CD4-positive, alpha-beta T cell treated with Interleukin-17A for 1 hour (primary cell): Measurements from ENCODE around the gene DDC.
"Not testable (repeated sequence)": the region's sequence is repeated elsewhere in the genome, so short reads cannot be mapped to it uniquely, and the experiment has no call there.

ENCODE experiments used
- DNase-seq: peaks from one replicate; pipeline ENCODE4 v3.0.0-alpha.2; 2020

The DDC gene

GRCh38 chr7:50589364-50589763 lies 24.2 kb upstream of the DDC start:
- DNase-seq = no peak

DNA sequence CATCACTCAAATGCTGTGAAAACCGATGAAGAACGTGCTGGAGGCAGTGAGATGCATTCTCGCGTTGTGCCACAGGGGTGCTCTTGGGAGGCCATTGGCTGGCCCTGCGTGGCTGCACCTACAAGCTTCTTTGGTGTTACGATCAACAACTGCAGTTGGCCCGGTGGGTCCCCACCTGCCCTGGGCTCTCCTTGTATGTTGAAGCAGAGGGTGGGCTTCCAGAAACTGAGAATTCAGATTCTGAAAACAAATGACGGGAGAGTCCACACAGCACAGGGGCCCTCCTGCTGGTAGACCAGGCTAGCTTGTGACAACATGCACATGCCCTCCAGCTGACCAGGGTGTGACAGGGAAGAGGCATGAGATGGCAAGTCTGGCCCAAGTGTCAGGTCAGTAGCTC lies 23.7 kb upstream of the DDC start:
- DNase-seq = no peak

- DNase-seq = no peak
Observed at GRCh38 chr7:50587737-50588136, 22.5 kb upstream of the DDC start.

- DNase-seq = no peak
Observed at GRCh38 chr7:50584793-50585408, 19.7 kb upstream of the DDC start.

GRCh38 chr7:50584386-50584785 lies 19.2 kb upstream of the DDC start:
- no peak for DNase-seq

DNA sequence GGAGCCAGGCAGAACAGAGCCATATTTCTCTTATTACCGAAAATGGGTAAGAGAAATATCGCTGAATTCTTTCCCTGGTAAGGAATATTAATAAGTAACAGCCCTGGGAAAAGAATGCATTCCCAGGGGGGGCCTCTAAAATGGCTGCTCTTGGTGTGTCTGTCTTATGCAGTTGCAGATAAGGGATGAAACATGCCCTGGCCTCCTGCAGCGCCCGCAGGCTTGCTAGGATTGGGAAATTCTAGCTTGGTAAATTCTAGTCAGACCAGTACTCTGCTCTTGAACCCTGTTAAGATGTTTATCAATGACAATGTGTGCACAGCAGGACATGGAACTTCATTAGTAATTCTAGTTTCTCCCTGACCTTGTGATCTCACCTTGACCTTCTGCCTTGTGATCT lies 18.1 kb upstream of the DDC start:
- not testable (repeated sequence) for DNase-seq

DNA sequence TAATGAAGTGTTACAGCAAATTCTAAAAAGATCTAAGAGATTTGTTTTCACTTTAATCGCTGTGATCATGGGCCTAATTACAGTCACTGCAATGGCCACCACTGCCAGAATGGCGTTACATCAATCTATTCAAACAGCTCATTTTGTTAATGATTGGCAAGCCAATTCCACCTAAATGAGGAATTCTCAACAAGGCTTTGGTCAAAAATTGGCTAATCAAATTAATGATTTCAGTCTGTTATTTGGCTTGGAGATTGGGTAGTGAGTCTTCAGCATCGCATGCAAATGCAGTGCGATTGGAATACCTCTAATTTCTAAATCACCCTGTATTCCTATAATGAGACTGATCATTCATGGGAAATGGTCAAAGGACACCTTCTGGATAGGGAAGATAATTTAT lies 17.1 kb upstream of the DDC start:
- not testable (repeated sequence) for DNase-seq

DNA sequence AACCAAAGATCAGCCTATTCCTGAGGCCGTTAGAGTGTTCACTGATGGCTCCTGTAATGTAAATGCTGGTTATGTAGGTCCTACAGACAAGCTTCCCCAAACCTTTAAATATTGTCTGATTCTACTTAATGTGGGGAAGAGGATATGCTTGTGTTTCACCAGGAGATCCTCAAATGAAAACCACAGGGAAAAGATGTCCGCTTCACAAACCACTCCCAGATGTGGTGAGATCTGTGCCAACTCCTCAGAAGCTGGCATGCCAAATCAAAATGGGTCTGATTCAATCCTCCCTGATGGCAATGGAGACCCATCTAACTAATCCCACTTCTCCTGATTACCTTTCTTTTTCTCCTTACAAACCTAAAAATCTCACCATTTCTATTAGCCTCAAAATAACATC lies 15.5 kb upstream of the DDC start:
- DNase-seq = not testable (repeated sequence)

DNA sequence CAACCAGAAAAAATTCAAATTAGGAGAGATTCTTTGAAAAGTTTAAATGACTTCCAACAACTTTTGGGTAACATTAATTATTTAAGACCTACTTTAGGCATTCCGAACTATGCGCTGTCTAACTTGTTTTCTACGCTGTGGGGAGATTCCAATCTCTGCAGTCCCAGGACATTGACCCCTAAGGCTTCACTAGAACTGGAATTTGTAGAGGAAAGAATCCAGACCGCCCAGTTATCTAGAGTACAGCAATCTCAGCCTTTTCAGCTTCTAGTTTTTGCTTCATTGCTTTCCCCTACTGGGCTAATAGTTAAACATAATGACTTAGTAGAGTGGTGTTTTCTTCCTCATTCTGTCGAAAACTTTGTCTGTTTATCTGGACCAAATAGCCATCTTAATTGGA lies 14.9 kb upstream of the DDC start:
- DNase-seq = no peak

DNA sequence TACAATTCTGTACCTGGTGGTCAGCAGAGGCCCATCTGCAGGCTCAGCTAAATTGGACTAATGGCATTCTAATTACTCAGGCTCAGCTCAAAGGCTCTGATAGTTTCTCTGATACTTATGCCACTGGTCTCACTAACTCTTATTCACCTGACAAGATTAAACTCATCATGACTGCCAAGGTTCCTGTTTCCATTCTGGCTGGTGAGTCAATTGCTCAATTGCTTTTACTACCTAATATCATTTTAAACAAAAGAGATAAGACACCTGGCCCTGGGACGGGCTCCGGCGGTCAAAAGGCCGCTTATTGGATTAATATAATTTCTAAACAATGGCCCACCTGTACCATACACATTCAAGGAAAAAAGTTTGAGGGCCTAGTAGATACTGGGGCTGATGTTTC lies 12.9 kb upstream of the DDC start:
- not testable (repeated sequence) for DNase-seq

GRCh38 chr7:50577569-50577968 lies 12.4 kb upstream of the DDC start:
- DNase-seq = no peak

DNA sequence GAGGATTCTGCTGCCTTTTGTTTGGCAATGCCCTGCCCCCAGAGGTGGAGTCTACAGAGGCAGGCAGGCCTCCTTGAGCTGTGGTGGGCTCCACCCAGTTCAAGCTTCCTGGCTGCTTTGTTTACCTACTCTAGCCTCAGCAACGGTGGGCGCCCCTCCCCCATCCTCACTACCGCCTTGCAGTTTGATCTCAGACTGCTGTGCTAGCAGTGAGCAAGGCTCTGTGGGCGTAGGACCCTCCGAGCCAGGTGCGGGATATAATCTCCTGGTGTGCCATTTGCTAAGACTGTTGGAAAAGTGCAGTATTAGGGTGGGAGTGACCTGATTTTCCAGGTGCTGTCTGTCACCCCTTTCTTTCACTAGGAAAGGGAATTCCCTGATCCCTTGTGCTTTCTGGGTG lies 11.2 kb upstream of the DDC start:
- not testable (repeated sequence) for DNase-seq

- no peak for DNase-seq
Observed at GRCh38 chr7:50567715-50568261, 2.6 kb upstream of the DDC start.

GRCh38 chr7:50565977-50566376 lies 772 bp upstream of the DDC start:
- DNase-seq = no peak

GRCh38 chr7:50565559-50565916 lies 333 bp upstream of the DDC start:
- no peak for DNase-seq

DNA sequence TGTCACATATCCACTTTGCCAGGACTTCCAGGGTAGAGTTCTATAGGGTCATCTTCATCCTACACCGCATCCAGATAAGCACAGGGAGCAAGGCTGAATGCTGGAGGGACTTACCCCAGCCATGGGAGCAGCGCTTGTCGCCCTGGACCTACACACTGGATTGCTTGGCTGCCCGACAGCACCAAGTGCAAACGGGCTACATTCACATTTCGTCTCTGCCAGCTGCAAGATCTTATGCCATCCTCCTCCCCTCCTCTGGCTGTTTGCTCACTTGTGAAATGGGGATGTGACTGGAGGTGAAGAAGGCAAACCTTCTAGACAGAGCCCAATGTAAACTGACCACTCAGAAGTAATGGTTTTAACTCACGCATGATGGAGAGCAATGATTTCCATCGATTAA lies 1.0 kb downstream of the DDC start:
- no peak for DNase-seq

DNA sequence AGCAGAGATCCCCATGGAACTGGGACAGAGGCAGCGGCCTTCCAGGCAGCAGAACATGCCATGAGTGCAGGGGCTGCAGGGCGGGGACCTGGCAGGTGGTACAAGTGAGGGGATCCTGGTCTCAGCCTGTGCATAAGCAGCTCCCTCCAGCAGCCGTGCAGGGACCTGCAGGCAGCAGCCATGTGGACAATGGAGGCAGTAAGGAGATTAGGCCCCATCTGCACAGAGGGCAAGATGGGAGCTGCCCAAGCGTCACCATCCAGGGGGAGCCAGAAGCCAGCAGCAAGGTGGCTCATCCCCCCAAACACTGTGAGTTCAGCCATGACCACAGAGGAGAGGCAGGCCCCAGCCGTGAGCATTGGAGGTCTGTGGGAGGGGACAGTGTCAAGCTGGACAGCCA lies 3.1 kb downstream of the DDC start:
- DNase-seq = no peak

- DNase-seq = no peak
Observed at GRCh38 chr7:50560865-50561351, 4.3 kb downstream of the DDC start.

DNA sequence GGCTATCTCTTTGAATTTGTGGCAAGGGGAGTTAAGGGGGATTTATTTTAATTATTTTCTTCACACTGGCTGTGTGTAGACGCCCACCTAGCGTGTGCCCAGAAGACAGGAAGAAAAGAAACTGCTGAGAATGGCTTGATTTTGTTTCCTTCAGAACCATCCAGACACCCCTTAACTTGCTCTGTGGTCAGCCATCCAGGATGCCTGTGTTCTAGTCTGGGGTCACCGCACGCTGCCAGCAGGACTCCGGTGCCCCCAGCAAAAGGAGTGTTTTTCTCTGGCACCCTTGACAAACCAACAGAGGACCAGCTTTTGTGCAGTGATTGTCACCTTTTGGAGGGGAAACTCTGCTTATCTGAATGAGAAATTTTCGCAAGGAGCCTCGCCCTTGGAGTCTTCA lies 5.3 kb downstream of the DDC start:
- DNase-seq = no peak

DNA sequence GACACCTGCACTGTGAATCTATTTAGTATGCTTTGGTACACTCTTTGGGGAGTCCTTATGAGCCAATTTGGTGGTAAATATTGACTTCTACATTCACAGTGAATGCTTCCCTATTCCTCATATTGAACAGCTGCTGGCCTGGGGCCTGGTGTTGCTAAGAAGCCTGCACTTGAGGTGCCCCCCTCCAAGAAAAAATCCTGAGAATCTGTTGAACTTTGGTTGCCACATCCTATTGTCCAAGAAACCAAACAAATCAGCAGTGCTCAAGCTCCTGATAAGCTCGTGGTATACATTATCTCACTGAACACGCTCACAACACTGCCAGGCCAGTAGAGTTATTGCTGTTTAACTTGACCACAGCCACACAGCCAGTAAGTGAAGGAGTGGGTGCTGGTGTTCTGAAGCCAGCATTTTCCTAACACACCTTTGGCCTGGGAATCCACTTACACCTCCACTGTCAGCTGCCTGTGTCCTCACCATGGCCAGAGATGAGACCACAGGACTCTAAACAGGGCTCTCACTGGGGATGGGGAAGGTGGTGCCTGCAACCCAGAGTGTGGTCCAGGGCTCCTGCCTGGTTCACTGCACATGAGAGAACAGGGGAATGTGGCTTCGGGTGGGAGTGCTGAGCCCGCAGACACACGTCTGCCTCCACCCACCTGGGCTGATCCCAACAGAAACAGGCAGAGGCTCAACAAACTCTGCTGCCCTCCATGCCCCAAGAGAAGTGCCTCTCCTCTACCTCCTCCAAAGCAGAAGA lies 6.7 kb downstream of the DDC start:
- no peak for DNase-seq

GRCh38 chr7:50557099-50557498 lies 8.1 kb downstream of the DDC start:
- no peak for DNase-seq

- no peak for DNase-seq
Observed at GRCh38 chr7:50556247-50556991, 8.8 kb downstream of the DDC start.

- DNase-seq = no peak
Observed at GRCh38 chr7:50555594-50556140, 9.5 kb downstream of the DDC start.
